Measurements from ENCODE around the gene SNX20.

Gene SNX20

DNA sequence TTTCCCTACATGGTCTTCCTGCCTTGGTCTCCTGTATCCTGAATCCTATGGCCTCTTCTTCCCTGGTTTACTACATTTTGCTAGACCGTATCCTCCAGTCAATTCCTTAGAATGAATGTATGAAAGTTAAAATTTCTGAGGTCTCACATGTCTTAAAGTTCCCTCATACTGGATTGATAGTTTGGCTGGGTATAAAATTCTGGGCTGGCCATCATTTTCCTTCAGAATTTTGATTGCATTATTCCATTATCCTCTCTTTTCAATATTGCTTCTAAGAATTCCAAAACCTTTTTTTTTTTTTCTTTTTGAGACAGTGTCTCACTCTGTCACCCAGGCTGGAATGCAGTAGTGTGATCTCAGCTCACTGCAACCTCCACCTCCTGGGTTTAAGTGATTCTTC lies 23.1 kb upstream of the SNX20 start:
- no peak for DNase-seq

DNA sequence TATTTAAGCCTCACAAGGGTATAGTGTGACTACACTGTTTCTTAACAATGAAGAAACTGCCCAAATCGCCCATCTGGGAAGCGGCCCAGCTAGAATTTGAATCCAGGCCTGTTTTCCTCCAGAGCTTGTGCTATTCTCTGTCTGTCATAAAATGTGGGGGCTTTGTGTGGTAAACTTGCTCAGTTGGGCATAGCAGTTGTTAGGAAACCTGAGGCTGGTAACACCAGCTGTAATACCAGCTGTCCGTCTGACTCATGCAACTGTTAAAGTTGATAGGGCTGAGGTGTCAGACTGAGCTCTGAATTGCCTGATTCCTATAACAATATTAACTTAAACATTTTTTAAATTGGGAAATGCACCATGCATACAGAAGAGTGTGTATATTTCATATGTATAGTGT lies 21.6 kb upstream of the SNX20 start:
- no peak for DNase-seq

DNA sequence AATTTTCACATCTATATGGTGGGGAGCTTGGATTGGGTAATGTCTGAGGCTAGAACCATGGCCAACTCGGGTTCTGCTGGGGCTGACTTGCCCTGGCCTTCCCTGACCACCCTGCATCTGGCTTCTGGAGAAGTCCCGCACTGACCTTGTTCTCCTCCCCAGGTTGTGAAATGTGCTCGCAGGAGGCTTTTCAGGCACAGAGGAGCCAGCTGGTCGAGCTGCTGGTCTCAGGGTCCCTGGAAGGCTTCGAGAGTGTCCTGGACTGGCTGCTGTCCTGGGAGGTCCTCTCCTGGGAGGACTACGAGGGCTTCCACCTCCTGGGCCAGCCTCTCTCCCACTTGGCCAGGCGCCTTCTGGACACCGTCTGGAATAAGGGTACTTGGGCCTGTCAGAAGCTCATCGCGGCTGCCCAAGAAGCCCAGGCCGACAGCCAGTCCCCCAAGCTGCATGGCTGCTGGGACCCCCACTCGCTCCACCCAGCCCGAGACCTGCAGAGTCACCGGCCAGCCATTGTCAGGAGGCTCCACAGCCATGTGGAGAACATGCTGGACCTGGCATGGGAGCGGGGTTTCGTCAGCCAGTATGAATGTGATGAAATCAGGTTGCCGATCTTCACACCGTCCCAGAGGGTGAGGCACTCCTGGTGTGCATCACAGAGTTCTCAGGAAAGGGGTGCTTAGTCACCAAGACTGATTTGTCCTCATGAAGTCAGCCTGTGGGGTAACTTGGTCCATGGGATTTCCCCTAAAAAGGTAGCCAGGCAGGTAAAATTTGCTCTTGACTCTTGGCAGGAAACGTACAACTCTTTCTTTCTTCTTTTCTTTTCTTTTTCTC lies 18.4 kb upstream of the SNX20 start:
- DNase-seq, result no peak

DNA sequence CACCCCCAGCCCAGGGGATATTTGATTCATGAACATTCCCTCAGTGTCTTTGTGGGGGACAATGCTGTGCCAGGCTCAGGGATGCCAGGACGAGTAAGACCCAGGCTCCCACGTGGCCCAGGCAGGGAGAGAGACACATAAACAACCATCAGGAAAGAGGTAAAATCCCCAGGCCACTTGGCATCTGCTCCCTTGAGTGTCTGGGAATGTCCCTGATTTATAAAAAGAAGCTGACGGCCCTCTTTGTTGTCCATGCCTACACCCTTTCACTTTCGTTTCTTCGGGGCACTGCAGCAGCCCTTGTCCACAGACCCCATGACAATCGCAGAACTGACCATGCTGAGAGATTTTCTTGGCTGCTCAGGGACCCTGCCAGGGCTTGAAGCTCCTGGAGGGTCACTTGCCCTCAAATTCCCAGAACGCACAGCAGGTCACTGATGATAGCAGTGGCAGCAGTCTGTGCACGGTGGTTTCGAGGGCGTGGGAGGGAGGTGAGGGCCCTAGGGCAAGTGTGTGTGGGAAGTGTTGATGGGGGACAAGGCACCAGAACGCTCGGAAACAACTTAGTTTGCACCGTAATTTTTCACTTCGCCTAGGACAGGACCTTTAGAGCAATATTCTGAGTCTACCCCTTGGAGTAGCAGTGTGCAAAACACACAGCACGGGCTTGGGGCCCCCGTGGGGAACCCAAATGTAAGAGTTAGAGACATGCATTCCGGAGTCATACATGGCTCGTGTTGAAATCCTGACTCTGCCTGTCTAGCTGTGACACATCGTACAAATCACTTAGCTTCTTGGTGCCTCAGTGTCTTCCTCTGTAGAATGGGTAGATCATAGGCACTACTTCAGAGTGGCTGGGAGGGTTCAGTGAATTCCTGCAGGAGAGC lies 17.0 kb upstream of the SNX20 start:
- peak; percentile 59 for DNase-seq

DNA sequence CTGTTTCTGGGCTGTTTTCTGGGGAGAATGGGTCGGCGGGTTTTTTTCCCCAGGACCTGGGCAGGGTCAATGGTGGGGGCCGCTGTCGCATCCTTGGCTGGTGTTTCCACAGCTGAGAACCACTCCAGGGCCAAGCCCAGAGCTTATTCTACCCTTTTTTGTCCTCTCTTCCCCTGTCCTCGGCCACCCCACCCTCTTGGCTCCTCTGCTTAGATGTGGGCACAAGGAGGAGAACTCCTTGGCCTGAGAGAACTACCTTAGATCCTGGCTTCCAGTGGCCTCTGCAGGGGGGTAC lies 16.3 kb upstream of the SNX20 start:
- no peak for DNase-seq

DNA sequence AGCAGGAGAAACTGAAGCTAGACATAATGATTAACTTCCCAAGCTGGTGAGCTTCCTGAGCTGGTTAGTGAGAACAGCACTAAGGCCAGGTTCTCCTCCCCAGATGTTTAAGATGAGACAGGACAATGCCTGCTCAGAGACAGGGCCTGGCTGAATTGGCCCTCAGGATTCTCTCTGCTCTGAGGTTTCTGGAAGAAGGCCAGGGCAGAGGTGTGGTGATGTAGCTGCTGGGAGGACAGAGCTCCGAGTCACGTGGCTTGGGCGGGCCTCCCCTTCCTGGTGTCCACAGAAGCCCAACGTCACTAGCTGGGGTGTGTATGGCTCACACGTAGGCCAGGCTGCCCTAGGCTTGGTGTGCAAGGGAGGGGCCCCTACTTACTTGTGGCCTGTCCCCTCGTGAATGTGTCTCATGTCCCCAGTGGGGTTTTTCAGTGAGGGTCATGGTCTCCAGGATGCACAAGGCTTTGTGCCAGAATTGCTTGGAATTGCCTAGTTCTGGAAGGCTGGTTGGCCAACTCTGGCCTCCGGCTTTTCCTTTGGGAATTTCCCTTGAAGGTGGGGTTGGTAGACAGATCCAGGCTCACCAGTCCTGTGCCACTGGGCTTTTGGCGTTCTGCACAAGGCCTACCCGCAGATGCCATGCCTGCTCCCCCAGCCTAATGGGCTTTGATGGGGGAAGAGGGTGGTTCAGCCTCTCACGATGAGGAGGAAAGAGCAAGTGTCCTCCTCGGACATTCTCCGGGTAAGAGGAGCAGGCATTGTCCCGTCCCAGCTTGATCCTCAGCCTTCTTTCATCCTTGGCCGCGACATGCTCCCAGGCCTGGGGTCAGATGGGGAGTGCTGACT lies 15.7 kb upstream of the SNX20 start:
- peak; percentile 64 for DNase-seq

DNA sequence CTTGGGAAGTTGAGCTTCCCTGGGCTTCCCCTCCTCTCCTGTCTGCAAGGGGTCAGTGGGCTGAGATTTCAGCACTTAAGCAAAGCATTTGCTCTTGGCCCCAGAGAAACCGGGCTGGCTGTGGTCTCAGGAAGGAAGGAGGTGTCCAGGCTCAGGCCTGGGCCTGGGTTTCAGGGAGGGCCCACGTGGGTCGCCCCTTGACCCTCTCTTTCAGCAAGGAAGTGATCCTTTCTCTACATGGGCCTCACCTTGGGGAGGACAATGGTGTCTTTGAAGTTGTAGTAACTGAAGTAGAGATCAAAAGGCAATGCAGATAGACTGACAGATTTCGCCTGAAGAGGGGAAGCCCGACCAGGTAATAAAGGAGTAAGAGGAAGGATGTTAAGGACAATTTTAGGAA lies 15.0 kb upstream of the SNX20 start:
- no peak for DNase-seq

DNA sequence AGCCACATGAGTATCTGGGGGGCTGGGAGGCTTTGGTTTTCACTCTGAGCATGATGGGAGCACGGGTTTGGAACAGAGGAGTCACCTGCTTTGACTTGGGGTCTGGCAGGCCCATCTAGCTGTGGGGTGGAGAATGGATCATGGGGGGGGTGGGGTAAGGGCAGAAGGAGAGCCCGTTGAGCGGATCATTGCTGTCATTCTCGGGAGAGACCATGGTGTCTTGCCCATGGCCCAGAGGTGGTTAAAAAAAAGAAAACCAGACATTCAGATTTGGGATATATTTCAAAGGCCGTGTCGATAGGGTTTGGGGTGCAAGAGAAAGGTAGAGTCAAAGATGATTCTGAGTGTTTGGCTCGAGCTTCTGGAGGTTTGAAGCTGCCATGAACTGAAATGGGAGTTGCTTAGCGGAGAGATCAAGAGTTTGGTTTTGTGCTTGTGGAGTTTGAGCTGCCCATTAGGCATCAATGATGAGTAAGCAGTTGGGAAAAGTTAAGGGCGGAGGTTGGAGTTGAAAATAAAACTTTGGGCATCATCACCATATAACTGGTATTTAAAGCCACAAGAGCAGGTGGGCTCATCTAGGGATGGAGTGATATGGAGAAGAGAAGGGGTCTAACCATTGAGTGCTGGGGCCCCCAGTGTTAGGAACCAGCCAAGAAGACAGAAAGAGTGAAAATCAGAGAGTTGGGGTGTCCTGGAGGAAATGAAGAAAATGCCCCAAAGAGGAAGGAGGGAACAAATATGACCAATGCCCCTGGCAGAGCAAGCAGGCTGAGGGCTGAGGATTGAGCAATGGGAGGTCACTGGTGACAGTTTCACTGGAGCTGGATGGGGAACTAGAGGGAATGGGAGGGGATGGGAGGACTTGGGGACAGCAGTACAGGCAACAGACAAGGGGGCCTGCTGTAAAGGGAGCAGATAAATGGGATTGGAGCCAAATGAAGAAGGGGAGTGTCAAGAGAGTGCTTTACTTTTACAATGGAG lies 14.2 kb upstream of the SNX20 start:
- no peak for DNase-seq

DNA sequence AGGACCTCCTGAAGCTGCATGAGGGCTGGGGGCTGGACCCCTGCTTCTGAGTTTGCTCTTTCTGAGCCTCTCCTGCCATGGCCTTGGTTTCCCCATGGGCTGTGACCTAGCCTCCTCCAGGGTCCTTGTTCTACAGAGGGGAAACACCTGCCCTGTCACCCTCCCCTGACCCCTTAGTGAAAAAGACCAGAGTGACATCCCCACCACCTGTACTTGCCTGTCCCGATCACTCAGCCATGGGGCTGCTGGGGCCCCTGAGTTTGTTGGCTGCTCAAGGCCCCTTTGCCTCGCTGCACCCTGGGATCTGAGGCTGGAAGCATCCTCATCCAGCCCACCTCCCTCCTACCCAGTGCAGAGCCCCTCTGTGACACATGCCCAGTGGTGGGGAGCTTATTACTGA lies 13.1 kb upstream of the SNX20 start:
- DNase-seq, result no peak

DNA sequence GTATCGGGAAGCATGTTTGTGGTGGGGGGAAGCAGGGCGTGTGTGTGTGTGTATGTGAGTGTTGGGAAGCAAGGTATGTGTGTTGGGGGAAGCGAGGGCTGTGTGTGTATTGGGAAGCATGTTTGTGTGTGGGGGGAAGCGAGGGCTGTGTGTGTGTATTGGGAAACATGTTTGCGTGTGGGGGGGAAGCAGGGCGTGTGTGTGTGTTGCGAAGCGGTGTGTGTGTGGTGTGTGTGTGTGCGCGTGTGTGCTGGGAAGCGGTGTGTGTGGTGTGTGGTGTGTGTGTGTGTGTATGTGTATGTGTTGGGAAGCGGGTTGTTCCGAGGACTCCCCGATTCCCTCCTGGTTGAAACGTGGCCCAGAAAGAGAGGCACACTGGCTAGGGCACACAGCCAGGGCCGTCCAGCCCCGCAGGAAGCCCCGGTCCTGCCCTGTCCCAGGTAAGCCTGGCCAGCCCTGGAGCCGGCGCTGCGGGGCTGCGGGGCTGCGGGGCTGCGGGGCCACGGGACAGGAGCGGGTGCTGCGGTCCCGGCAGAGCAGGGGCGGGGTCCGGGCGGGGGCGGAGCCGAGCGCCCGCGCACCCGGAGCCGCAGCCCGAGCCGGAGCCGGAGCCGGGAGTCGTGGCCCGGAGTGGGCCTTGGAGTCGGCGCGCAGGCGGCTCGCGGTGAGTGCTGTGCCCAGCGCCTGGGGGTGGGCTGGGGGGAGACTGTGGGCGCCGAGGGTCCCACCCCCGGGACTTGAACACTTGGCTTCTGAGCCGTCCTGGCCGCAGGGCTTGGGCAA lies 12.1 kb upstream of the SNX20 start, which contains the start of gene NOD2:
TSS of gene NOD2 (plus strand) at position 608 of the 783 bp plus-strand sequence. CDS start 5,890 bp downstream, outside the sequence.
- DNase-seq, result peak; percentile 50

DNA sequence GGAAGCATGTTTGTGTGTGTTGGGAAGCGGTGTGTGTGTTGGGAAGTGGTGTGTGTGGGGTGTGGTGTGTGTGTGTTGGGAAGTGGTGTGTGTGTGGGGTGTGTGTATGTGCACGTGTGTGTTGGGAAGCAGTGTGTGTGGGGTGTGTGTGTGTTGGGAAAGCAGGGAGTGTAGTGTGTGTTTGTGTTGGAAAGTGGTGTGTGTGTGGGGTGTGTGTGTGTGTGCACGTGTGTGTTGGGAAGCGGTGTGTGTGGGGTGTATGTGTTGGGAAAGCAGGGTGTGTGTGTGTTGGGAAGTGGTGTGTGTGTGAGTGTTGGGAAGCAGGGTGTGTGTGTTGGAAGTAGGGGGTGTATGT lies 11.5 kb upstream of the SNX20 start:
- DNase-seq, result no peak

DNA sequence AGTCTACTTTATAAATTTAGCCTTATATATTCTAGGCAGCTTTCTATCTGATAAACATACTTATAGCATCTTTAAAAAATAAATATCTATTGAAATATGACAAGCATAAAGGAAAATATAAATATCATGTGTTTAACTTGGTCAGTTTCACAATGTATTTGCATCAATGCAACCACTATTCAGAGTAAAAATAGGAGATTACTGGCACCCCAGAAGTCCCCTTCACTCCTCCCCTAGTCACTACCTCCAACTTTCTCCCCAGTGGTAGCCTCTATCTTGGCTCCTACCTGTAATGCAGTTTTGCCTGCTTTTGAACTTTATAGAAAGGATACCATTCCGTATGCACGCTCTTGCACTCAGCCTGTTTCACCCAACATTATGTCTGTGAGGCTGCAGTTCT lies 9.1 kb upstream of the SNX20 start:
- DNase-seq, result no peak

DNA sequence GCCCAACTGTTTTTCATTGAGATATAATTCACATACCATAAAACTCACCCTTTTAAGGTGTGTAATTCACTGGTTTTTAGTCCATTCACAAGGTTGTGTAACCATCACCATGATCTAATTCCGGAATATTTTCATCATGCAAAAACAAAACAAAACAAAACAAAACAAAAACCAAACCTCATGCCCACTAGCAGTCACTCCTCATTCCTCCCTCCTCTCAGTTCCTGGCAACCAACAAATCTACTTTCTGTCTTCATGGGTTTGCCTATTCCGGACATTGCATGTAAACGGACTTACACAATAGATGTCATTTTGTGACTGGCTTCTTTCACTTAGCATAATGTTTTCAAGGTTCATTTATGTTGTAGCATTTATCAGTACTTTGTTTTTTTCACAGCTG lies 7.8 kb upstream of the SNX20 start:
- DNase-seq, result no peak

DNA sequence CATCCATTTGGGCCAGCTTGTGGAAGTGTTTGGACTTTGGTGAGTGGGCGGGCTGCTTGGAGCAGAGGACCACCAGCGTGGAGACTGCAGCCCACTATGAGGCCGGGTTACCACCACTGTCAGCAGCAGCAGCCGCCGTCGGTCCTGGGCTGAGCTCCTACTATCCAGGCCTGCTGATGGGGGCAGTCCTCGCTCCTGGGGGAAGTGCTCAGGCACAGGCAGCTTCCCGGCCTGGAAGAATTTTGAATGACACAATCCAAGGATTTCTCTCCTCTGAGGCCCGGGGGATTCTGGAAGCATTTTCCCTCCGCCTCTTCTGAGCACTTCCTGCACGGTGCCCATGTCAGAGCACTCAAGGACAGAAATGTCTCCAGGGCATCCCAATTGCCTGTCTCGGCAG lies 7.0 kb upstream of the SNX20 start:
- DNase-seq, result no peak

DNA sequence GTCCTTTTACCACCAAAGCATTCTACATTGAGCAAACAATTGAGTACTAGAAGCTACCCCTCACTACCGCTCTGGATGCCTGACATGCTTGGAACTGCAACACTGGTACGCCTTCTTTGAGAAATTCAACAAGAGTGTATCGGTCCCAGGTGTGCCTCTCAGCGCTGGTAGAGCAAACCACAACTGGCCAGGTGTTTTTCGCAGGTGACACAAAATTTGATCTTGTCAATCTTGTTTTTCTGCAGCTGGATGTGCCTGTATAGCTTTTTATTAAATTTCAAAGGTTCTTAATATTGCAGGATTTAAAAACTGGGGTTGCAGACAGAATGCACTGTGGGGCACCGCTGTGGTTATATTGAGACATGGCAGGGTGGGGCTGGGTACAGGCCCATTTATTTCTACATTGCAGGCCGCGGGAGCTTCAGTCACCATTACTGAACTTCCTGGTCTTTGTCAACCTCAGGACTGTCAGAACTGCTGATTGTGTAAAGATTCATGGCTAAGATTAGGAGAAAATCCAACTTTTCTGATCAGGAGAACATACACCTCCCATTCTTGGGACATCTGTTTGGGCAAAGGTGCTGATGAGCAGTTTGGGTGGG lies 4.5 kb upstream of the SNX20 start:
- DNase-seq, result no peak

DNA sequence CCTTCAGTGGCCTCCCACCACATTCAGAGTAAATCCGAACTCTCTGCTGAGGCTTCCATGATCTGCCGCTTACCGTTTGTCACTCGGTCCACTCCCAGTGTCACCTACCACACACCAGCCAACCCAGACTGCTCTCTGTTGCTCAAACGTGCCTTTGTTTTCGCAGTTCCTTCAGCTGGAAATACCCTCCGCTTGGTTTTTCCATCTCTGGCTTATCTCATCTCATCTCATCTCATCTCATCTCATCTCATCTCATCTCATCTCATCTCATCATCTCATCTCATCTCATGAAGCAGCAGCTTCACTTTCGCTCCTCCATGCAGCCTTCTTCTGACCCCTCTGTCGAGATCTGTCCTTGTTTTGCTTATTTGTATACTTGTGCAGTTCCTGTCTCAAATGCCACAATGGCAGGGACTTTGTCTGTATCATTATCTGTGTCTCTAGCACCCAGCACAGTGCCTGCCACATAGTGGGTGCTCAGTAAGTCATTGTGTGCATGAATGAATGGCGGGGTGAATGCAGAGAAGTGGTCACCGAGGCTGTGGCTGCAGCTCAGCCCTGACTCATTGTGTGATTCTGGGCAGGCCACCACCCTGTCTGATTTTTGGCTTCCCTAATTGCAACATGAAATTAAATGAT lies 3.8 kb upstream of the SNX20 start:
- DNase-seq, result no peak

DNA sequence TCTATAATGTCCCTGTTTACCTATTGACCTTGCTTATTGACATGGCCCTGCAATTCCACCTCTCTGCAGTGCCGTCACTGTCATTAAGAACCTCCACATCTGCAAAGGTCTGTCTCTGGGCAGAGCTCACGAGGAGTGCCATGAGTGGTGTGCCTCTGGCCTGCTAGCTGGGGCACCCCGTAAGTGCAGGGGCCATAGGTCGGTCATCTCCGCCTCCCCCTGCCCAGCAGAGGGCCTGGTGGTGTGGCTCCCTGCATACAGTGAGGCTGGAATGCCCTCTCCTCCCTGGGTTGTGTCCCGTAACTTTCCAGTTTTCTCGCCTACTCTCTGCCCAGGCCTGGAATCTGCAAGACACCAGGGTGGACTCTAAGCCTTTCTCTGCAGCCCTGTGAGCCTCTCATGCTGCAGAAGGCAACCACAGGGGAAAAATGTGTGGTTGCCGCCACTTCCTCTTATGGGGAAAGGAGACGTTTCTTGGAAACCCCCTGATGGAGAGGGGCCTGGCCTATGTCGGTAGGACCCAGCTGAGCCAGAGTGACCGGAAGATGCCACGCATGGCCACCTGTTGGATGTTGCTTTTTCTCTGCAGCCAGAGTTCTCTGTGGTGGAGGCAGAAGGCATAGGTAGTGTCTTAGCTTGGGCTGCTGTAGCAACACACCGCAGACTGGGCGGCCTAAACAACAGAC lies 2.7 kb upstream of the SNX20 start:
- DNase-seq, result no peak

DNA sequence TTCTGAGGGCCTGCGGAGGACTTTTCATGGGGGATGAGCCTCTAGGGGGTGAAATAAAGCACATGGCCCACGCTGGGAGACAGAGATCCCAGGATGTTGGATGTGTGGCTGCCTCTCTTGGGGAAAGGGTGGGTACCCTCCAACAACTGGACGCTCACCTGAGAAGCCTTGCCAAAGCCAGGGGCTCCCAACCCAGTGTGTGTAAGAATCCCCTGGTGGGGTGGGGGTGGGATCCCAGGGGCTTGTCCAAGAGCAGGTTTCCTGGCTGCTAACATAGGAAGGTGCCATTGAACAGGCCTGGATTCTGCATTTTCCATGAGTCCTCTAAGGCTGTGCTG lies 587 bp downstream of the SNX20 start:
- DNase-seq, result no peak

DNA sequence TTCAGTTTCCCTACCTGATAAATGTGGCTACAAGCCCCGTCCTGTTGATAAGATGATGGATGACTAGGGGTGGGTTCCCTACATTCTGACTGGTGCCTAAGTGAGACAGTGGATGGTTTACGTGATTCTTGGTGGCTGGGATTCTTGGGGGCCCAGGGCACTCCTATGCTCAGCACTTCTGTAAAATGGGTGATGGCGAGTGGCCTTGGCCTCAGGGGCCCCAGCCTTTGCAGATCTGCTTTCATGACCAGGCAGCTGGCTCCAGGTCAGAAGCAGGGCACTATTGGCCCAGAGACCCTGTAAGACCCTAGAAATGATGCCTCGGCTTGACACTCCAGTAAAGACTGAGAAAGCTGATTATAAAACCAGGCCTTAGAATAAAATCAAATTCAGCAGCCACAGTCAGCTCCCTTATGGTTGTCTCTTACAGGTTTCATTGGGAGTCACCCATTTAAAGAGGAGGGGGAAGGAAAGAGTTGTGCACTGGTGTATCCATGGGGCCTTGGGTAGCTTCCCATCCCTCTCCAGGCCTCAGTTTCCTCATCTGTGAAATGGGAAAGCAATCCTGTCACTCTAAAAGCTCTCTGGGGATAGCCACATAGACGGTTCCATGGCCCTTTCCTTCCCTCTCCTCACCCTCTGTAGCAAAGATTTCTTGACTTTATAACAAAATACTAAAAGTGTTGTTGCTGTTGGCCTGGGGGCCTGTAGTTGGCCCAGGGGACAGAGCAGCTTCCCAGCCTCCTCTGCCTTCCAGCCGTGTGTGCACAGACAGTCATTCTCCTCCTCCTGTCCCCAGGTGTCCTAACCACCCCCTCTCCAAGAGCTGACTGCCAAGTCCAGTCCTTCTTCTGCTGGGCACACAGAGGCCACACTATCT lies 1.2 kb downstream of the SNX20 start:
- DNase-seq, result no peak
